A673 (cell line): ENCODE measurements around the gene NUDT12.

Experiments used
- CTCF ChIP-seq: fragments of 300-800, 200-600 bp; sonication (generic); conservative IDR thresholded peaks from 2 replicates; pipeline ENCODE4 v1.5.1; 2017; ENCODE audit warnings: low read depth, mild to moderate bottlenecking, antibody characterized with exemption, low read length, moderate library complexity, mixed read lengths
- EZH2 ChIP-seq: fragments of 200-600 bp; sonication (generic); IDR thresholded peaks from 2 replicates; pipeline ENCODE4 v1.6.1; 2017; ENCODE audit warnings: borderline replicate concordance, low read depth, mild to moderate bottlenecking, mixed read lengths, antibody characterized with exemption, low read length; ENCODE audit not compliant: poor library complexity, severe bottlenecking

- TF ChIP-seq CTCF (no peak), EZH2 (no peak)
These were observed 27.2 kb upstream of the NUDT12 start for GRCh38 chr5:103589776-103590175.
